ENCODE data around the gene RPS21. TPM values are rescaled to one million over a fixed set of nuclear protein-coding genes. Genes with fewer than 3 reads are reported as not detected.

RPS21 gene
- total and polyA plus RNA-seq, 4 donors, result 222 to 4,827 (median 2,651) TPM

GRCh38 chr20:62427172-62428001, 40.5 kb downstream of the RPS21 start, which contains the start of gene RBBP8NL:
Gene RBBP8NL, minus strand, starts transcription at chr20:62427539. Its CDS starts 7,892 bp downstream, at chr20:62419647.
- Histone ChIP-seq H3K27me3 (ENCODE audit: control insufficient read depth in 3 of 3, insufficient read depth in 3 of 3, low read length in 2 of 3) (no peaks in the 10 kb centered on the region), H3K9me3 (ENCODE audit: control insufficient read depth in 4 of 4, insufficient read depth in 3 of 4, low read length in 3 of 4) (peaks cover 0 to 2% (median 0%) of the 10 kb centered on the region in 4 donors), H3K27ac (ENCODE audit: low read depth in 1 of 2, low read length in 1 of 2) (peak within 1 kb of the TSS in 1 of 2 donors; percentile 34), H3K4me1 (ENCODE audit: control insufficient read depth in 5 of 5, insufficient read depth in 5 of 5, low read length in 5 of 5) (peaks cover 0 to 55% (median 8%) of the 10 kb centered on the region in 5 donors), H3K36me3 (ENCODE audit: control insufficient read depth in 4 of 4, insufficient read depth in 4 of 4, low read length in 4 of 4) (no peaks in the 10 kb centered on the region), H3K4me3 (no peak within 1 kb of the TSS), H3K9ac (ENCODE audit: insufficient read depth in 1 of 2, low read length in 2 of 2) (no peak within 1 kb of the TSS)
- 57 to 73% methylated on average over 28 of the region's 28 CpGs for WGBS, 2 donors
- ATAC-seq (ENCODE audit: insufficient read depth, low FRiP score), result peak; percentile 53
- TF ChIP-seq CTCF (IDR thresholded peaks at IDR 0.05; ENCODE audit: control extremely low read depth, extremely low read depth), result no peak
- peak; percentile 82 to 91 (median 91) for DNase-seq

GRCh38 chr20:62428002-62428372, 41.1 kb downstream of the RPS21 start:
- Histone ChIP-seq H3K27me3 (ENCODE audit: control insufficient read depth in 3 of 3, insufficient read depth in 3 of 3, low read length in 2 of 3) (no peaks in the 10 kb centered on the region), H3K9me3 (ENCODE audit: control insufficient read depth in 4 of 4, insufficient read depth in 3 of 4, low read length in 3 of 4) (peaks cover 0 to 2% (median 0%) of the 10 kb centered on the region in 4 donors), H3K4me3 (no peak overlapping the region), H3K9ac (ENCODE audit: insufficient read depth in 1 of 2, low read length in 2 of 2) (no peak overlapping the region), H3K4me1 (ENCODE audit: control insufficient read depth in 5 of 5, insufficient read depth in 5 of 5, low read length in 5 of 5) (peaks cover 0 to 53% (median 8%) of the 10 kb centered on the region in 5 donors), H3K27ac (ENCODE audit: low read depth in 1 of 2, low read length in 1 of 2) (peak overlapping the region in 1 of 2 donors; percentile 9), H3K36me3 (ENCODE audit: control insufficient read depth in 4 of 4, insufficient read depth in 4 of 4, low read length in 4 of 4) (no peaks in the 10 kb centered on the region)
- ATAC-seq (ENCODE audit: insufficient read depth, low FRiP score) (no peak), DNase-seq (no peak)
- WGBS, 2 donors, result 69 to 83% methylated on average over 10 of the region's 10 CpGs
- TF ChIP-seq CTCF (IDR thresholded peaks at IDR 0.05; ENCODE audit: control extremely low read depth, extremely low read depth), result no peak

- ATAC-seq (ENCODE audit: insufficient read depth, low FRiP score) (no peak), DNase-seq (peak; percentile 59 to 82 (median 72))
- Histone ChIP-seq H3K4me1 (ENCODE audit: control insufficient read depth in 5 of 5, insufficient read depth in 5 of 5, low read length in 5 of 5) (peaks cover 0 to 59% (median 11%) of the 10 kb centered on the region in 5 donors), H3K9ac (ENCODE audit: insufficient read depth in 1 of 2, low read length in 2 of 2) (no peak overlapping the region), H3K9me3 (ENCODE audit: control insufficient read depth in 4 of 4, insufficient read depth in 3 of 4, low read length in 3 of 4) (peaks cover 0 to 2% (median 0%) of the 10 kb centered on the region in 4 donors), H3K27ac (ENCODE audit: low read depth in 1 of 2, low read length in 1 of 2) (no peak overlapping the region), H3K27me3 (ENCODE audit: control insufficient read depth in 3 of 3, insufficient read depth in 3 of 3, low read length in 2 of 3) (no peaks in the 10 kb centered on the region), H3K36me3 (ENCODE audit: control insufficient read depth in 4 of 4, insufficient read depth in 4 of 4, low read length in 4 of 4) (no peaks in the 10 kb centered on the region), H3K4me3 (no peak overlapping the region)
- TF ChIP-seq CTCF (IDR thresholded peaks at IDR 0.05; ENCODE audit: control extremely low read depth, extremely low read depth), result no peak
- 52 to 61% methylated on average over 27 to 31 of the region's 31 CpGs for WGBS, 2 donors
Measured at GRCh38 chr20:62428396-62429295, 41.7 kb downstream of the RPS21 start.
